NCI-H146 treated with DMSO at 0.1 percent for 48 hours (cell line): ENCODE measurements around the gene ANKIB1.
A peak's percentile ranks its signal among the peaks of the same experiment; 100 is the strongest.
"Not testable (repeated sequence)": the region's sequence is repeated elsewhere in the genome, so short reads cannot be mapped to it uniquely, and the experiment has no call there.

Experiments used
- DNase-seq: peaks from one replicate; lab custom pipeline; 2025; ENCODE audit not compliant: unreplicated experiment; lab: John Stamatoyannopoulos, UW

ANKIB1 gene

GRCh38 chr7:92442720-92443119, 196.9 kb downstream of the ANKIB1 start:
- not testable (repeated sequence) for DNase-seq

- DNase-seq: no peak
Measured at GRCh38 chr7:92446869-92447344, 201.1 kb downstream of the ANKIB1 start.

- peak; percentile 92 for DNase-seq
Measured at GRCh38 chr7:92447345-92448204, 201.8 kb downstream of the ANKIB1 start, which contains the start of gene GATAD1. Gene GATAD1 (plus strand): TSS chr7:92447482. CDS start chr7:92447730, 248 bp downstream.

GRCh38 chr7:92448205-92448747, 202.5 kb downstream of the ANKIB1 start:
- peak; percentile 72 for DNase-seq
